Transverse colon (tissue), 4 donors: ENCODE measurements around the gene RAMACL.

Experiments used
- EP300 ChIP-seq: sonication (generic); formaldehyde crosslinking; IDR thresholded peaks from one replicate; pipeline ENCODE4 v1.6.1; 2017; ENCODE audit warnings: antibody characterized with exemption, low read depth
- POLR2A ChIP-seq: fragments of 450-650 bp; IDR thresholded peaks from one replicate; pipeline ENCODE4 v1.6.1; 2016; ENCODE audit warnings: antibody characterized with exemption, mild to moderate bottlenecking, moderate library complexity
- POLR2AphosphoS5 ChIP-seq, 3 donors: sonication (generic); formaldehyde crosslinking; IDR thresholded peaks; one replicate each; pipeline ENCODE4 v1.6.1; 2016; ENCODE audit warnings: antibody characterized with exemption in 3 of 3
- TF ChIP-seq, protein P1 (sequence below), 5 experiments: fragments of 200-600 bp in 3 of 5; fragments of 450-650 bp in 2 of 5; sonication (generic) in 3 of 5; IDR thresholded peaks; 1 replicate in 2 of 5; 2 replicates in 3 of 5; pipeline ENCODE4 v1.5.1; 2016 to 2017; ENCODE audit warnings: antibody characterized with exemption in 5 of 5, inconsistent platforms in 3 of 5, mild to moderate bottlenecking in 2 of 5, moderate library complexity in 1 of 5

DNA sequence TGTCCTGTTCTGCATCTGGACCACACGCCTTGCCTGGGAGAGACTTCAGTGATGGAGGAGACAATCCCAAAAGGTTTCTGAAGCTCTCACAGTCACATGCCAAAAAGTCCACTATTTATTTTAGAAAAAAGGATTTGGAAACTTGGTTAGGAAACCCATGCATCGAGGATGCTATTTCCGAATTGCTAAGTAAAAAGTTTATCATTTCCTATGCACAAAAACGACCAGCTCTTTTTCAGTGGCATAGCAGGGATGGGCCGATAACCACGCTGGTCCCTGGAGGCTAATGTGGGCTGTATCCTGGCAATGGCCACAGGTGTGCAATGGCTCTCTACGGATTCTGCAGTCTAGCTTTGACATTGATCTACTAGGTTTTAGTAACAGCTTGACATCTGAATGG is 33.9 kb downstream of the RAMACL start:
- TF ChIP-seq, protein P1, sequence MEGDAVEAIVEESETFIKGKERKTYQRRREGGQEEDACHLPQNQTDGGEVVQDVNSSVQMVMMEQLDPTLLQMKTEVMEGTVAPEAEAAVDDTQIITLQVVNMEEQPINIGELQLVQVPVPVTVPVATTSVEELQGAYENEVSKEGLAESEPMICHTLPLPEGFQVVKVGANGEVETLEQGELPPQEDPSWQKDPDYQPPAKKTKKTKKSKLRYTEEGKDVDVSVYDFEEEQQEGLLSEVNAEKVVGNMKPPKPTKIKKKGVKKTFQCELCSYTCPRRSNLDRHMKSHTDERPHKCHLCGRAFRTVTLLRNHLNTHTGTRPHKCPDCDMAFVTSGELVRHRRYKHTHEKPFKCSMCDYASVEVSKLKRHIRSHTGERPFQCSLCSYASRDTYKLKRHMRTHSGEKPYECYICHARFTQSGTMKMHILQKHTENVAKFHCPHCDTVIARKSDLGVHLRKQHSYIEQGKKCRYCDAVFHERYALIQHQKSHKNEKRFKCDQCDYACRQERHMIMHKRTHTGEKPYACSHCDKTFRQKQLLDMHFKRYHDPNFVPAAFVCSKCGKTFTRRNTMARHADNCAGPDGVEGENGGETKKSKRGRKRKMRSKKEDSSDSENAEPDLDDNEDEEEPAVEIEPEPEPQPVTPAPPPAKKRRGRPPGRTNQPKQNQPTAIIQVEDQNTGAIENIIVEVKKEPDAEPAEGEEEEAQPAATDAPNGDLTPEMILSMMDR (IDR thresholded peaks at IDR 0.05), result no peak
- no peak for TF ChIP-seq POLR2AphosphoS5 (IDR thresholded peaks at IDR 0.05)
- no peak for TF ChIP-seq POLR2A
- TF ChIP-seq EP300, result no peak
